ENCODE data around the gene SLC23A1. TPM values are rescaled to one million over a fixed set of nuclear protein-coding genes. Genes with fewer than 3 reads are reported as not detected.
A peak's percentile ranks its signal among the peaks of the same experiment; 100 is the strongest.

Gene SLC23A1
- total and polyA plus RNA-seq, 2 of the 13 experiments (the other 11 are each of a cell fraction or from before 2014, with no cell fraction given), result 6.0 to 6.6 TPM

GRCh38 chr5:139341187-139341688 lies 41.9 kb downstream of the SLC23A1 start:
- H3K4me3 ChIP-seq (replicated peaks in 1 of 3; ENCODE audit: insufficient read depth in 1 of 3, low read depth in 2 of 3, low read length in 3 of 3), result peak overlapping the region; percentile 60 to 98 (median 84)
- H3K36me3 ChIP-seq (replicated peaks in 1 of 2; ENCODE audit: control insufficient read depth in 1 of 2, insufficient read depth in 2 of 2, low read length in 2 of 2), result 0 out of 5 replicates have a peak, but pooled peaks cover 0 to 3% of the 10 kb centered on the region in 2 experiments
- peaks cover 41% of the 10 kb centered on the region for H4K20me1 ChIP-seq (ENCODE audit: insufficient read depth, low read length)
- no peak for DNase-seq (ENCODE audit: low spot score)
- peak; percentile 85 for ATAC-seq
- H3K79me2 ChIP-seq (ENCODE audit: insufficient read depth, low read length), result peaks cover 46% of the 10 kb centered on the region
- 7% methylated on average over 8 of the region's 17 CpGs for WGBS (ENCODE audit: low lambda C conversion rate)
- ChIA-PET POLR2A (interaction anchor here (0.6 to 3.1 kb wide), 17 partner anchors 9 to 162 kb away, joined by 3 to 38 read pairs (median 5); partner anchors contain the start of genes MATR3 and SLC23A1), CTCF (ENCODE audit: low intra/inter-chr PET ratio, low total read pairs) (no interaction called here)
- H2AFZ ChIP-seq (ENCODE audit: low read length), result peak overlapping the region; percentile 1
- no TSS peak for BruUV-seq (replicated peaks)
- H3K9ac ChIP-seq (ENCODE audit: insufficient read depth, low read depth, low read length), result peak overlapping the region; percentile 99
- peak overlapping the region; percentile 100 for H3K4me2 ChIP-seq (ENCODE audit: low read depth, low read length)
- FAIRE-seq, result no peak
- H3K27ac ChIP-seq (ENCODE audit: extremely low read length, insufficient read depth, low read length), result no peak overlapping the region
- in situ Hi-C loops (cut with HindIII; ENCODE audit: extremely low pct_ligation_motif_present, low pct_unique_long_range_greater_than_20kb), result no loop called here
- H3K27me3 ChIP-seq (ENCODE audit: control insufficient read depth in 1 of 2, insufficient read depth in 2 of 2, low read length in 2 of 2), result no peaks in the 10 kb centered on the region; a peak in 1 of 5 replicates
- intact Hi-C loops (cut with micrococcal nuclease; ENCODE audit: unreplicated experiment), result loop anchor here (1.0 kb wide), 1 partner anchor 46 kb away; no protein-coding TSS in a partner anchor
- H3K9me3 ChIP-seq (ENCODE audit: low read length), result no peaks in the 10 kb centered on the region
- peaks cover 43% of the 10 kb centered on the region for H3K4me1 ChIP-seq (ENCODE audit: insufficient read depth, low read length)
- TF ChIP-seq ATF4 (CRISPR knock-in tag; IDR thresholded peaks at IDR 0.05), result 0 out of 4 replicates have a peak, but pooled peaks of 1 of the 2 experiments have one; percentile 61
- TF ChIP-seq RFX1 (IDR thresholded peaks at IDR 0.05), result peak; percentile 30; the same call in 1 of the 2 replicates
- TF ChIP-seq ESRRA (CRISPR knock-in tag; IDR thresholded peaks at IDR 0.05; ENCODE audit: low read depth), result no peak
- no peak for TF ChIP-seq MAFG (CRISPR knock-in tag; IDR thresholded peaks at IDR 0.05)
- no peak for TF ChIP-seq TCF7L2 (IDR thresholded peaks at IDR 0.05; ENCODE audit: low read depth, low read length)
- TF ChIP-seq NR2F2 (IDR thresholded peaks at IDR 0.05; ENCODE audit: borderline replicate concordance, low read depth), result no peak
- no peak for TF ChIP-seq FUBP1 (CRISPR knock-in tag; IDR thresholded peaks at IDR 0.05; ENCODE audit: borderline replicate concordance)
- no peak for TF ChIP-seq PRDM4 (CRISPR knock-in tag; IDR thresholded peaks at IDR 0.05; ENCODE audit: borderline replicate concordance)
- TF ChIP-seq ZNF142 (CRISPR knock-in tag; IDR thresholded peaks at IDR 0.05), result 0 out of 2 replicates have a peak, but pooled peaks have one; percentile 13
- TF ChIP-seq U2AF2 (IDR thresholded peaks at IDR 0.05; ENCODE audit: low read depth, low read length), result no peak
- TF ChIP-seq ZSCAN22 (CRISPR knock-in tag; IDR thresholded peaks at IDR 0.05), result no peak
- 0 out of 2 replicates have a peak, but pooled peaks have one; percentile 46 for TF ChIP-seq ZBTB7B (CRISPR knock-in tag; IDR thresholded peaks at IDR 0.05)
- no peak for TF ChIP-seq MATR3 (CRISPR knock-in tag; IDR thresholded peaks at IDR 0.05)

Data from HepG2 (cell line).